Esophagus muscularis mucosa (tissue), 4 donors: Measurements from ENCODE around the gene LMF2.

Experiments used
- CTCF ChIP-seq, 3 experiments: fragments of 200-600 bp in 2 of 3; fragments of 450-650 bp in 1 of 3; sonication (generic) in 2 of 3; IDR thresholded peaks; one replicate each; pipeline ENCODE4 v1.5.1; 2017 to 2019; ENCODE audit warnings: antibody characterized with exemption in 3 of 3, mild to moderate bottlenecking in 2 of 3, moderate library complexity in 1 of 3
- EP300 ChIP-seq: sonication (generic); formaldehyde crosslinking; IDR thresholded peaks from one replicate; pipeline ENCODE4 v1.6.1; 2017; ENCODE audit warnings: antibody characterized with exemption
- POLR2A ChIP-seq: fragments of 450-650 bp; IDR thresholded peaks from one replicate; pipeline ENCODE4 v1.6.1; 2017; ENCODE audit warnings: antibody characterized with exemption, moderate library complexity, mild to moderate bottlenecking, low read depth

GRCh38 chr22:50471197-50471847, 36.2 kb downstream of the LMF2 start:
- TF ChIP-seq CTCF (IDR thresholded peaks at IDR 0.05) (no peak), POLR2A (no peak), EP300 (no peak)
